HepG2 (cell line): Measurements from ENCODE around the gene LCLAT1.

Experiments
- CEBPB ChIP-seq: IDR thresholded peaks from 2 replicates; pipeline ENCODE4 v1.6.1; 2011; ENCODE audit warnings: low read depth, low read length, improper control_type of control experiment, borderline replicate concordance
- FOSL2 ChIP-seq: sonication (generic); formaldehyde crosslinking; IDR thresholded peaks from 2 replicates; pipeline ENCODE4 v1.4.0; 2020; ENCODE audit warnings: missing genetic modification reagents
- FOXA1 ChIP-seq, 2 experiments: fragments of 450-650 bp in 1 of 2; sonication (generic) in 1 of 2; formaldehyde crosslinking in 1 of 2; IDR thresholded peaks; 2 replicates each; pipeline versions ENCODE4 v1.4.0 to v1.6.1; 2016 to 2020; ENCODE audit warnings: missing genetic modification reagents in 1 of 2
- KAT8 ChIP-seq: IDR thresholded peaks from 2 replicates; pipeline ENCODE4 v1.6.1; 2016; ENCODE audit warnings: missing genetic modification reagents, missing compliant biosample characterization
- MEF2D ChIP-seq: sonication (generic); formaldehyde crosslinking; IDR thresholded peaks from 2 replicates; pipeline ENCODE4 v1.5.1; 2020; ENCODE audit warnings: mild to moderate bottlenecking, missing genetic modification reagents
- NFE2L1 ChIP-seq: sonication (generic); formaldehyde crosslinking; IDR thresholded peaks from 2 replicates; pipeline ENCODE4 v1.4.0; 2020; ENCODE audit warnings: missing genetic modification reagents, mild to moderate bottlenecking, borderline replicate concordance
- NR2C2 ChIP-seq: sonication (generic); formaldehyde crosslinking; IDR thresholded peaks from 2 replicates; pipeline ENCODE4 v1.4.0; 2020; ENCODE audit warnings: missing genetic modification reagents, mild to moderate bottlenecking, moderate library complexity, borderline replicate concordance
- PAX8 ChIP-seq: sonication (generic); formaldehyde crosslinking; IDR thresholded peaks from 2 replicates; pipeline ENCODE4 v1.8.0; 2022; ENCODE audit warnings: mild to moderate bottlenecking, missing genetic modification reagents, borderline replicate concordance
- SOX5 ChIP-seq: IDR thresholded peaks from 2 replicates; pipeline ENCODE4 v1.6.1; 2016; ENCODE audit warnings: borderline replicate concordance
- ZNF432 ChIP-seq: sonication (generic); formaldehyde crosslinking; IDR thresholded peaks from 2 replicates; pipeline ENCODE4 v1.5.0; 2020; ENCODE audit warnings: missing genetic modification reagents, mild to moderate bottlenecking, borderline replicate concordance
- ZNF556 ChIP-seq: sonication (generic); formaldehyde crosslinking; IDR thresholded peaks from 2 replicates; pipeline ENCODE4 v1.4.0; 2020; ENCODE audit warnings: mild to moderate bottlenecking, missing genetic modification reagents, borderline replicate concordance
- ZSCAN12 ChIP-seq: sonication (generic); formaldehyde crosslinking; IDR thresholded peaks from 2 replicates; pipeline ENCODE4 v1.9.0; 2021; ENCODE audit warnings: mild to moderate bottlenecking, missing genetic modification reagents
- TF ChIP-seq, protein P1 (sequence below): sonication (generic); formaldehyde crosslinking; IDR thresholded peaks from 2 replicates; pipeline ENCODE4 v1.5.0; 2020; ENCODE audit warnings: mild to moderate bottlenecking, missing genetic modification reagents, moderate library complexity
- TF ChIP-seq, protein P2 (sequence below): sonication (generic); formaldehyde crosslinking; IDR thresholded peaks from 2 replicates; pipeline ENCODE4 v1.5.1; 2020; ENCODE audit warnings: missing genetic modification reagents, mild to moderate bottlenecking, borderline replicate concordance

DNA sequence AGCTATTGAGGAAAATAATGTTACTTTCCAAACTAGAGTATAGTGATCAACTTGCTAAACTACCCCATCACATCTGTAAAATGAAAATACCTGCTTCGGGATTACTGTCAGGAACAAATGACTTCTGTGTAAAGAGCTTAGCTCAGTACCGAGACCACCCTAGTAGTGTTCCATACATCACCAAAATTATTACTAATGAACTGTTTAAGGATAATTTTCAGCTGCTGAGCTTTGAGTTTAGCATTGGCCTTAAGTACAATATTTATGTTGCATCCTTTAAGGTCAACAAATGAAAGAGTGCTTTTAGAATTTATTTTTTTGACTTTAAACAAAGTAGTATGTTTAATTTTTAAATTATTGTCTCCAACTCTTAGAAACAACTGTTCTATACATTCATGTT lies 144.1 kb downstream of the LCLAT1 start:
- TF ChIP-seq, protein P1, sequence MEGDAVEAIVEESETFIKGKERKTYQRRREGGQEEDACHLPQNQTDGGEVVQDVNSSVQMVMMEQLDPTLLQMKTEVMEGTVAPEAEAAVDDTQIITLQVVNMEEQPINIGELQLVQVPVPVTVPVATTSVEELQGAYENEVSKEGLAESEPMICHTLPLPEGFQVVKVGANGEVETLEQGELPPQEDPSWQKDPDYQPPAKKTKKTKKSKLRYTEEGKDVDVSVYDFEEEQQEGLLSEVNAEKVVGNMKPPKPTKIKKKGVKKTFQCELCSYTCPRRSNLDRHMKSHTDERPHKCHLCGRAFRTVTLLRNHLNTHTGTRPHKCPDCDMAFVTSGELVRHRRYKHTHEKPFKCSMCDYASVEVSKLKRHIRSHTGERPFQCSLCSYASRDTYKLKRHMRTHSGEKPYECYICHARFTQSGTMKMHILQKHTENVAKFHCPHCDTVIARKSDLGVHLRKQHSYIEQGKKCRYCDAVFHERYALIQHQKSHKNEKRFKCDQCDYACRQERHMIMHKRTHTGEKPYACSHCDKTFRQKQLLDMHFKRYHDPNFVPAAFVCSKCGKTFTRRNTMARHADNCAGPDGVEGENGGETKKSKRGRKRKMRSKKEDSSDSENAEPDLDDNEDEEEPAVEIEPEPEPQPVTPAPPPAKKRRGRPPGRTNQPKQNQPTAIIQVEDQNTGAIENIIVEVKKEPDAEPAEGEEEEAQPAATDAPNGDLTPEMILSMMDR (CRISPR knock-in tag), result no peak
- TF ChIP-seq, protein P2, sequence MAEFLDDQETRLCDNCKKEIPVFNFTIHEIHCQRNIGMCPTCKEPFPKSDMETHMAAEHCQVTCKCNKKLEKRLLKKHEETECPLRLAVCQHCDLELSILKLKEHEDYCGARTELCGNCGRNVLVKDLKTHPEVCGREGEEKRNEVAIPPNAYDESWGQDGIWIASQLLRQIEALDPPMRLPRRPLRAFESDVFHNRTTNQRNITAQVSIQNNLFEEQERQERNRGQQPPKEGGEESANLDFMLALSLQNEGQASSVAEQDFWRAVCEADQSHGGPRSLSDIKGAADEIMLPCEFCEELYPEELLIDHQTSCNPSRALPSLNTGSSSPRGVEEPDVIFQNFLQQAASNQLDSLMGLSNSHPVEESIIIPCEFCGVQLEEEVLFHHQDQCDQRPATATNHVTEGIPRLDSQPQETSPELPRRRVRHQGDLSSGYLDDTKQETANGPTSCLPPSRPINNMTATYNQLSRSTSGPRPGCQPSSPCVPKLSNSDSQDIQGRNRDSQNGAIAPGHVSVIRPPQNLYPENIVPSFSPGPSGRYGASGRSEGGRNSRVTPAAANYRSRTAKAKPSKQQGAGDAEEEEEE (CRISPR knock-in tag), result no peak
- TF ChIP-seq ZNF432 (no peak), NR2C2 (CRISPR knock-in tag) (no peak), FOSL2 (CRISPR knock-in tag) (no peak), PAX8 (CRISPR knock-in tag) (no peak), NFE2L1 (CRISPR knock-in tag) (no peak), KAT8 (CRISPR knock-in tag) (no peak), ZNF556 (CRISPR knock-in tag) (no peak), CEBPB (no peak), SOX5 (CRISPR knock-in tag) (no peak), ZSCAN12 (CRISPR knock-in tag) (no peak), MEF2D (CRISPR knock-in tag) (no peak), FOXA1 (IDR thresholded peaks at IDR 0.05) (no peak), FOXA1 (CRISPR knock-in tag; IDR thresholded peaks at IDR 0.05) (no peak)
